ENCODE results near the gene PLIN3. TPM values are rescaled to one million over a fixed set of nuclear protein-coding genes. Genes with fewer than 3 reads are reported as not detected.

The PLIN3 gene
- total RNA-seq, 1 experiment from 2014 or later: 157 TPM

DNA sequence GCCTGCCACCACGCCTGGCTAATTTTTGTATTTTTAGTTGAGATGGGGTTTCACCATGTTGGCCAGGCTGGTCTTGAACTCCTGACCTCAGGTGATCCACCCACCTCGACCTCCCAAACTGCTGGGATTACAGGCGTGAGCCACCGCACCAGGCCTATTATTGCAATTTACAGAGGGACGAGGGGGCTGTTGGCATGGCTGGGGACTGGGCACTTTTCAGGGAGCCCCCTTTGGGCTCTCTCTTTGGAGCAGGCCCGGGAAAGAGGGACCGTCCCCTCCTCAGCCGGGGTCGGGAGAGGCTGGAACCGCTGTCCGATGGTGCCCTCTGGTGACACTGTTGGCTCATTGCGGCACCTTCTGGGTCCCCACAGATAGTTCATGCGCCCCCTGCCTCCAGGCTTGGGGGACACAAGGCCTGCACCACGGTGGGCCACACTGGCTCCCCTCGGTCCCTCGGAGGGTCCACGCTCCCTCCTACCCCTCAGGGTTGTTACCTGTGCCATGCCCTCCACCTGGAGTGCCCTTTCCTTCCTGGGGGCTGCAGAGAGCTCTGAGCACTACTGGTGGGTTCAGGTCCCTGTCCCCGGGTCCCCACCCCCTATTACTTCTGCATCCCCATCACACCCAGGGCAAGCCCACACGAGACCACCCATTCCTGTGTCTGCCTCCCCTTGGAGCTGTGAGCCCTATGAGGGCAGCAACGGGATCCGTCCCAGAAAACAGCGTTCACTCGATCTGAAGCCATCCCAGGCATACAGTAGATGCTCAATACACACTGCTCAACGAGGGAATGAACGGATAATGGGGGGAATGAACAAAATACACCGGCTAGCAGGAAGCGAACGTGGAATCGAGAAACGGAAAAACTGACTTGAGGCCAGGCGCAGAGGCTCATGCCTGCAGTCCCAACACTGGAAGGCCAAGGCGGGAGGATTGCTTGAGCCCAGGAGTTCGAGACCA lies 63.5 kb downstream of the PLIN3 start:
- ChIA-PET POLR2A (no interaction called here), CTCF (no interaction called here)
- Histone ChIP-seq H3K27me3 (ENCODE audit: control insufficient read depth, insufficient read depth, low read length) (no peaks in the 10 kb centered on the region), H3K4me1 (ENCODE audit: control insufficient read depth, insufficient read depth, low read length) (no peaks in the 10 kb centered on the region), H3K36me3 (ENCODE audit: control insufficient read depth, insufficient read depth, low read length) (no peaks in the 10 kb centered on the region), H3K27ac (ENCODE audit: low read length) (no peak overlapping the region), H3K9me3 (ENCODE audit: control insufficient read depth, insufficient read depth, low read depth, low read length) (no peaks in the 10 kb centered on the region), H3K4me3 (ENCODE audit: low read depth in 2 of 2, low read length in 2 of 2) (no peak overlapping the region)
- intact Hi-C loops (cut with micrococcal nuclease; ENCODE audit: unreplicated experiment) (no loop called here), in situ Hi-C loops (cut with HindIII; ENCODE audit: low pct_unique_long_range_greater_than_20kb, low sequenced_read_pairs) (no loop called here)
- no TSS peak for BruUV-seq (replicated peaks)
- peak; percentile 84 for ATAC-seq
- TF ChIP-seq SIN3A (IDR thresholded peaks at IDR 0.05; ENCODE audit: borderline replicate concordance, insufficient read depth, low read depth, low read length): no peak
- TF ChIP-seq, protein P1, sequence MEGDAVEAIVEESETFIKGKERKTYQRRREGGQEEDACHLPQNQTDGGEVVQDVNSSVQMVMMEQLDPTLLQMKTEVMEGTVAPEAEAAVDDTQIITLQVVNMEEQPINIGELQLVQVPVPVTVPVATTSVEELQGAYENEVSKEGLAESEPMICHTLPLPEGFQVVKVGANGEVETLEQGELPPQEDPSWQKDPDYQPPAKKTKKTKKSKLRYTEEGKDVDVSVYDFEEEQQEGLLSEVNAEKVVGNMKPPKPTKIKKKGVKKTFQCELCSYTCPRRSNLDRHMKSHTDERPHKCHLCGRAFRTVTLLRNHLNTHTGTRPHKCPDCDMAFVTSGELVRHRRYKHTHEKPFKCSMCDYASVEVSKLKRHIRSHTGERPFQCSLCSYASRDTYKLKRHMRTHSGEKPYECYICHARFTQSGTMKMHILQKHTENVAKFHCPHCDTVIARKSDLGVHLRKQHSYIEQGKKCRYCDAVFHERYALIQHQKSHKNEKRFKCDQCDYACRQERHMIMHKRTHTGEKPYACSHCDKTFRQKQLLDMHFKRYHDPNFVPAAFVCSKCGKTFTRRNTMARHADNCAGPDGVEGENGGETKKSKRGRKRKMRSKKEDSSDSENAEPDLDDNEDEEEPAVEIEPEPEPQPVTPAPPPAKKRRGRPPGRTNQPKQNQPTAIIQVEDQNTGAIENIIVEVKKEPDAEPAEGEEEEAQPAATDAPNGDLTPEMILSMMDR (IDR thresholded peaks at IDR 0.05): peak; percentile 93
- no peak for TF ChIP-seq POLR2AphosphoS5 (IDR thresholded peaks at IDR 0.05; ENCODE audit: low read depth, low read length)
- no peak for TF ChIP-seq TCF7L2 (IDR thresholded peaks at IDR 0.05; ENCODE audit: low read depth, low read length)
- peak; percentile 39 for DNase-seq (ENCODE audit: low read depth, low spot score)

DNA sequence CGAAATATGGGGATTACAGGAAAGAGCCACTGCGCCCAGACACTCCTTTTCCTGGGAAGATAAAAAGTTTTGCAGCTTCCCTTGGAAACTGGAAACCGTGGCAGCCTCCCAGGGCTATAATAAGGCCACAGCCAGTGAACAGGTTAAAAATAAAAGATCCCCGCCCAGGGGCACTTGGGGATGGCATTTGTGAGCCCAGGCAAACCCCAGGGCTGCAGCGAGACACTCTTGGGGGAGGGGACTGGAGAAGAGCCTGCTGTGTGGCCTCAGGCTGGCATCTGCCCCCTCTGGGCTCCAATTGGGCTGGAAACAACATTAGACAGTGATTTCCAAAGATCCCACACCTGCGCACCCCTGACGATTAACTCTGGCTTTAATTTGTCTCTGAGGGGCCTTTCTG lies 64.8 kb downstream of the PLIN3 start:
- ChIA-PET CTCF (no interaction called here), POLR2A (no interaction called here)
- Histone ChIP-seq H3K36me3 (ENCODE audit: control insufficient read depth, insufficient read depth, low read length) (no peaks in the 10 kb centered on the region), H3K9me3 (ENCODE audit: control insufficient read depth, insufficient read depth, low read depth, low read length) (no peaks in the 10 kb centered on the region), H3K27ac (ENCODE audit: low read length) (no peak overlapping the region), H3K27me3 (ENCODE audit: control insufficient read depth, insufficient read depth, low read length) (no peaks in the 10 kb centered on the region), H3K4me1 (ENCODE audit: control insufficient read depth, insufficient read depth, low read length) (no peaks in the 10 kb centered on the region), H3K4me3 (ENCODE audit: low read depth in 2 of 2, low read length in 2 of 2) (no peak overlapping the region)
- BruUV-seq (replicated peaks): no TSS peak
- intact Hi-C loops (cut with micrococcal nuclease; ENCODE audit: unreplicated experiment) (no loop called here), in situ Hi-C loops (cut with HindIII; ENCODE audit: low pct_unique_long_range_greater_than_20kb, low sequenced_read_pairs) (no loop called here)
- TF ChIP-seq SIN3A (IDR thresholded peaks at IDR 0.05; ENCODE audit: borderline replicate concordance, insufficient read depth, low read depth, low read length): no peak
- TF ChIP-seq TCF7L2 (IDR thresholded peaks at IDR 0.05; ENCODE audit: low read depth, low read length): no peak
- TF ChIP-seq, protein P2, sequence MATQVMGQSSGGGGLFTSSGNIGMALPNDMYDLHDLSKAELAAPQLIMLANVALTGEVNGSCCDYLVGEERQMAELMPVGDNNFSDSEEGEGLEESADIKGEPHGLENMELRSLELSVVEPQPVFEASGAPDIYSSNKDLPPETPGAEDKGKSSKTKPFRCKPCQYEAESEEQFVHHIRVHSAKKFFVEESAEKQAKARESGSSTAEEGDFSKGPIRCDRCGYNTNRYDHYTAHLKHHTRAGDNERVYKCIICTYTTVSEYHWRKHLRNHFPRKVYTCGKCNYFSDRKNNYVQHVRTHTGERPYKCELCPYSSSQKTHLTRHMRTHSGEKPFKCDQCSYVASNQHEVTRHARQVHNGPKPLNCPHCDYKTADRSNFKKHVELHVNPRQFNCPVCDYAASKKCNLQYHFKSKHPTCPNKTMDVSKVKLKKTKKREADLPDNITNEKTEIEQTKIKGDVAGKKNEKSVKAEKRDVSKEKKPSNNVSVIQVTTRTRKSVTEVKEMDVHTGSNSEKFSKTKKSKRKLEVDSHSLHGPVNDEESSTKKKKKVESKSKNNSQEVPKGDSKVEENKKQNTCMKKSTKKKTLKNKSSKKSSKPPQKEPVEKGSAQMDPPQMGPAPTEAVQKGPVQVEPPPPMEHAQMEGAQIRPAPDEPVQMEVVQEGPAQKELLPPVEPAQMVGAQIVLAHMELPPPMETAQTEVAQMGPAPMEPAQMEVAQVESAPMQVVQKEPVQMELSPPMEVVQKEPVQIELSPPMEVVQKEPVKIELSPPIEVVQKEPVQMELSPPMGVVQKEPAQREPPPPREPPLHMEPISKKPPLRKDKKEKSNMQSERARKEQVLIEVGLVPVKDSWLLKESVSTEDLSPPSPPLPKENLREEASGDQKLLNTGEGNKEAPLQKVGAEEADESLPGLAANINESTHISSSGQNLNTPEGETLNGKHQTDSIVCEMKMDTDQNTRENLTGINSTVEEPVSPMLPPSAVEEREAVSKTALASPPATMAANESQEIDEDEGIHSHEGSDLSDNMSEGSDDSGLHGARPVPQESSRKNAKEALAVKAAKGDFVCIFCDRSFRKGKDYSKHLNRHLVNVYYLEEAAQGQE (IDR thresholded peaks at IDR 0.05; ENCODE audit: insufficient read depth in 1 of 2, low read depth in 2 of 2, low read length in 1 of 2): no peak
- TF ChIP-seq, protein P1 (IDR thresholded peaks at IDR 0.05): no peak
- no peak for TF ChIP-seq POLR2AphosphoS5 (IDR thresholded peaks at IDR 0.05; ENCODE audit: low read depth, low read length)
- ATAC-seq (no peak), DNase-seq (ENCODE audit: low read depth, low spot score) (no peak)

Data from Panc1 (cell line).